KMS-11 (cell line): Measurements from ENCODE around the gene LAMB1.
A peak's percentile ranks its signal among the peaks of the same experiment; 100 is the strongest.

ENCODE experiments used
- H2AFZ ChIP-seq: fragments of 200-600 bp; sonication (generic); 2 replicates; pipeline ENCODE4 v1.6.1; 2016; ENCODE audit warnings: antibody characterized with exemption, mixed run types, low read depth
- H3K27ac ChIP-seq: fragments of 200-600 bp; sonication (generic); 2 replicates; pipeline ENCODE4 v1.6.1; 2016; ENCODE audit warnings: mild to moderate bottlenecking, mixed run types
- H3K27me3 ChIP-seq: fragments of 200-600 bp; sonication (generic); 2 replicates; pipeline ENCODE4 v1.6.1; 2017; ENCODE audit warnings: mild to moderate bottlenecking, low read depth, mixed run types, moderate library complexity; ENCODE audit not compliant: insufficient read depth
- H3K36me3 ChIP-seq: fragments of 200-600 bp; sonication (generic); 2 replicates; pipeline ENCODE4 v1.6.1; 2017; ENCODE audit warnings: mild to moderate bottlenecking, mixed run types; ENCODE audit not compliant: insufficient read depth
- H3K4me1 ChIP-seq: fragments of 200-600 bp; sonication (generic); 2 replicates; pipeline ENCODE4 v1.6.1; 2016; ENCODE audit warnings: mild to moderate bottlenecking, low read depth, mixed run types; ENCODE audit not compliant: poor library complexity, severe bottlenecking
- H3K4me2 ChIP-seq: fragments of 200-600 bp; sonication (generic); 2 replicates; pipeline ENCODE4 v1.7.0; 2016; ENCODE audit warnings: mild to moderate bottlenecking, mixed run types
- H3K4me3 ChIP-seq: fragments of 200-600 bp; sonication (generic); IDR thresholded peaks from 2 replicates; pipeline ENCODE4 v1.6.1; 2017; ENCODE audit warnings: low read depth, low read length, mixed read lengths; ENCODE audit not compliant: insufficient read depth
- H3K79me2 ChIP-seq: fragments of 200-600 bp; sonication (generic); 2 replicates; pipeline ENCODE4 v1.6.1; 2016; ENCODE audit warnings: low read depth, mixed run types; ENCODE audit not compliant: insufficient read depth
- H3K9ac ChIP-seq: fragments of 200-600 bp; sonication (generic); 2 replicates; pipeline ENCODE4 v1.6.1; 2016; ENCODE audit warnings: mild to moderate bottlenecking, mixed run types
- H4K20me1 ChIP-seq: fragments of 200-600 bp; sonication (generic); 2 replicates; pipeline ENCODE4 v1.6.1; 2016; ENCODE audit warnings: mild to moderate bottlenecking, mixed run types; ENCODE audit not compliant: insufficient read depth
- TF ChIP-seq, protein P1 (sequence below): fragments of 200-600 bp; sonication (generic); conservative IDR thresholded peaks from 2 replicates; pipeline ENCODE4 v1.6.1; 2017; ENCODE audit warnings: low read depth, mild to moderate bottlenecking, antibody characterized with exemption, low read length, moderate library complexity, mixed read lengths

The LAMB1 gene

DNA sequence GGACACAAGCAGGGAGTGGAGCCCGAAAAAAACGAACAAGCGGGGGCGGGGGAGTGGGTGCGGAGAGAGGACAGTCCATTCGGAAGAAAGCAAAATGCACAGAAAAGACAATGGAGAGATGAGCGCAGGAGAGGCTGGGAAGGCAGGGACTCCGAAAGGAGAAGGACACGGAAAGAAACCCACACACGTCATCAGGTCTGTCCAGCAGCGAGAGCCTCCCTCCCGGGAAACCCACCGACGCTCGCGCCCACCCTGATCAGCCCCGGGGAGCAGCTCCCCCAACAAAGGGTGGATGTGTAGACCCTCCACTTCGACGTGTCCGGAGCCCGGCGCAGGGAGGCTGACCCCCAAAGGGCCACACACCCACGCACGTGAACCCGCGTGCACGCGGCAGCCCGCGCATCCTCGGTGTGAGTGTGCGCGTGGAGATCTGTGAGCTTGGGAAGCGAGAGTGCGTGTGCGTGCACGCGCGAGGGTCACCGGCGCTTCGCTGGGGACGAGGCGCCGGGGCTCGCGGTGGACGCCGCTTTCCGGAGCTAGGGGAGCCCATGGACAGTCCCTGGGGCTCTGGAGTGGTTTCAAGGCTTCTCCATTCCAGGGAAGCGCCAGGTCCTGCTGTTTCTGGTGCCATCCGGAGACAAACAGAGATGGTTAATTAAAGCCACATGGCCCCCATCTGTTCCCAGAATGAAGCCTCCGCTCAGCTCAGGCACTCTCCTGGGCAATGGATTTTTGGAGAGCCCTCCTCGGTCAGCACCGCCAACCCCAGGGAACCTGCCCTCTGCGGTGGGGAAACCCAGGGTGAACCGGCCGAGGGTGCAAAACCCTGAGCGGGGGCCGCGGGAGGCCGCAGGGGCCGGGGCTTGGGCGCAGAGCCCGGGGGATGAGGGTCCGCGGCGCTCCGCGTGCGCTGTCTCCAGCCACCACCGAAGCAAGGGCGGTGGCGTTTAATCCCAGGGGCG, 916 bp downstream of the LAMB1 start:
- Histone ChIP-seq H3K27me3 (no peaks in the 10 kb centered on the region), H3K36me3 (no peaks in the 10 kb centered on the region), H2AFZ (peak overlapping the region; percentile 67; the same call in 1 of the 2 replicates), H3K4me1 (peaks cover 42% of the 10 kb centered on the region), H3K4me2 (no peak overlapping the region), H3K27ac (no peak overlapping the region), H3K79me2 (no peaks in the 10 kb centered on the region), H4K20me1 (no peaks in the 10 kb centered on the region), H3K4me3 (no peak overlapping the region), H3K9ac (no peak overlapping the region)
- TF ChIP-seq, protein P1, sequence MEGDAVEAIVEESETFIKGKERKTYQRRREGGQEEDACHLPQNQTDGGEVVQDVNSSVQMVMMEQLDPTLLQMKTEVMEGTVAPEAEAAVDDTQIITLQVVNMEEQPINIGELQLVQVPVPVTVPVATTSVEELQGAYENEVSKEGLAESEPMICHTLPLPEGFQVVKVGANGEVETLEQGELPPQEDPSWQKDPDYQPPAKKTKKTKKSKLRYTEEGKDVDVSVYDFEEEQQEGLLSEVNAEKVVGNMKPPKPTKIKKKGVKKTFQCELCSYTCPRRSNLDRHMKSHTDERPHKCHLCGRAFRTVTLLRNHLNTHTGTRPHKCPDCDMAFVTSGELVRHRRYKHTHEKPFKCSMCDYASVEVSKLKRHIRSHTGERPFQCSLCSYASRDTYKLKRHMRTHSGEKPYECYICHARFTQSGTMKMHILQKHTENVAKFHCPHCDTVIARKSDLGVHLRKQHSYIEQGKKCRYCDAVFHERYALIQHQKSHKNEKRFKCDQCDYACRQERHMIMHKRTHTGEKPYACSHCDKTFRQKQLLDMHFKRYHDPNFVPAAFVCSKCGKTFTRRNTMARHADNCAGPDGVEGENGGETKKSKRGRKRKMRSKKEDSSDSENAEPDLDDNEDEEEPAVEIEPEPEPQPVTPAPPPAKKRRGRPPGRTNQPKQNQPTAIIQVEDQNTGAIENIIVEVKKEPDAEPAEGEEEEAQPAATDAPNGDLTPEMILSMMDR = no peak

DNA sequence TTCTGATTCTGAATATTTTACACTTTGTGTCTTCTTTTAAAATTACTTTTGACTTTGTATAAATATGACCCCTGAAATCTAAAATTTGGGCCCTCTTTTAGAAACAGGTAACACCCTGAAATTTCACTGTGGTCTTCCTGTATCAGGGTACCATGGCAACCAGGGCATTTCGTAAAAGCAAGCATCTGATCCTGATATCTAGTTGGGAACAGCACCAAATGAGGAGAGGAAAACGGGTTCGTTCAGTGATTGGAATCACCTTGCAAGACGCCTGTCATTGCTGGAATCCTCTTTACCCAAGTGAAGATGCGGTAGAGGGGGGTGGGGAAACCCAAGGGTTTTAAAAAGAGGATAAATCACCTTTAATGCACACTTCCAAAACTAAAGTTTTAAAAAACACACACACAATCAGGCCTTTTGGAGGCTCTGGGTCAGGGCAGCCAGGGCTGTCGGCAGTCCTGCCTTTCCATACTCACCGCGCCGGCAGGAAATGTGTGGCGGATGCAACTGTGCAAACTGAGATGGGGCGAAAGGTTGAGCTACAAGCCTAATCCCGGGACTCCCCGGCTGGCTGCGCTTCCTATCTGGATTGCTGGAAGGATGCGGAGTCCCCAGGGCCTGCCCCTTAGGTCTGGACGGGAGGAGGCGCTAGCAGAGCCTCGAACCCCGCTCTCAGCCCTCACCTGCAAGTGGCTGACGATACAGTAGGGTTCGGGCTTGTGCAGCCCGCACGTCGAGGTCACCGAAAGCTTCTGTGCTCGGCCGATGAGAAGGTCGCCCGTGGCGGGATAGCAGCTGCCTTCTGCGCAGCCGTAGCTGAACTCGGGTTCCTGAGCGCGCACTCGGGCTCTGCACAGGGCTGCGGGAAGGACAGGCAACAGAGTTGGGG, 1.8 kb downstream of the LAMB1 start:
- peak overlapping the region; percentile 59; the same call in 1 of the 2 replicates for H3K4me2 ChIP-seq
- TF ChIP-seq, protein P1 = no peak
- H4K20me1 ChIP-seq = no peaks in the 10 kb centered on the region
- H2AFZ ChIP-seq = no peak overlapping the region
- H3K4me1 ChIP-seq = peaks cover 43% of the 10 kb centered on the region
- H3K36me3 ChIP-seq = no peaks in the 10 kb centered on the region
- no peak overlapping the region for H3K9ac ChIP-seq
- no peak overlapping the region for H3K4me3 ChIP-seq
- H3K27me3 ChIP-seq = no peaks in the 10 kb centered on the region
- H3K27ac ChIP-seq = peak overlapping the region; percentile 74
- H3K79me2 ChIP-seq = no peaks in the 10 kb centered on the region

DNA sequence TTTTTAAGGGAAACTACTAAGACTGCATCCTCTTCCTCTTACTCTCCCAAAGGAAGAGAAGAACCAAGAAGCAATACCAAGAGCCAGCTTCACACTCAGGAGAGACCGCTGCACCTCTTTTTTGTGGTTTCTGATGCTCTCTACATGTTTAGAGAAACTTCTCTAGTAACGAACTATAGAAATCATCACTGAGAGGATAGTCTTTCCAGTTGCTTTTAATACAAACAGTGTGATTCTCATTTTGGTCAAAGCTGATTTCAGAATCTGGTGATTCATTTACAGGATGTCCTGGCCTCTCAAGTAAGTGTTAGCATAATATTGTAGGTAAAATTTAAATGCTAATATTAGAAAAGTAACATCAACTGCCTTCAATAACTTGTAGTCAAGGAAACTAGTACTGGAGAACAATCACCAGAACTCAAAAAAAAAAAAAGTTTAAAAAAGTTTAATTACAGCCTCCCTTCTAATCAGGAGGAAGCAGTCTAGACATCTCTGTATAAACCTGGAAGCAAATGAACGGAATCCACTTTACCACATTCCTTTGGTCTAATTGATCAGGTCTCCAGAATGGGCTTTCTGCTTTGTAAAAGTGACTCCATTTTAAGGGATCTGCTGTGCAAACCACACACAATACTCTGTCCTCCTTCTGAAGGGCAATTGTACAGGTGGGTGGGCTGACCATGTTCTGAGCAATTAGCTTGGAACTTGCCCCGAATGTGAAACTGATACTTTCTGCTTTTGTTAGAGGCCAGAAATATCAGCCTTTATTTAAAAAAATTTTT, 3.0 kb downstream of the LAMB1 start:
- H4K20me1 ChIP-seq = no peaks in the 10 kb centered on the region
- no peaks in the 10 kb centered on the region for H3K27me3 ChIP-seq
- peak overlapping the region; percentile 59 for H3K4me2 ChIP-seq
- peak overlapping the region; percentile 15; the same call in 1 of the 2 replicates for H3K9ac ChIP-seq
- no peaks in the 10 kb centered on the region for H3K79me2 ChIP-seq
- no peak overlapping the region for H3K4me3 ChIP-seq
- H3K27ac ChIP-seq = peak overlapping the region; percentile 74
- H3K4me1 ChIP-seq = peaks cover 43% of the 10 kb centered on the region
- H2AFZ ChIP-seq = peak overlapping the region; percentile 46
- TF ChIP-seq, protein P1 = no peak
- no peaks in the 10 kb centered on the region for H3K36me3 ChIP-seq
